SK-N-SH (cell line): ENCODE measurements around the gene MRPS9. TPM values are rescaled to one million over a fixed set of nuclear protein-coding genes. Genes with fewer than 3 reads are reported as not detected.
A peak's percentile ranks its signal among the peaks of the same experiment; 100 is the strongest.

Experiments used
- CTCF ChIA-PET: fragments of 300-600, 350-600 bp; formaldehyde crosslinking; extraction: SDS; loops from one replicate; lab custom pipeline; 2021; lab: Yijun Ruan, JAX
- POLR2A ChIA-PET: fragments of 350-600 bp; sonication (Branson Sonifier 250); formaldehyde crosslinking; extraction: SDS; loops from one replicate; lab custom pipeline; 2020; ENCODE audit warnings: antibody characterized with exemption, inconsistent platforms; lab: Yijun Ruan, JAX
- DNase-seq: peaks from one replicate; pipeline ENCODE4 v3.0.0; 2012
- H2AFZ ChIP-seq: fragments of 200-600 bp; sonication (generic); 2 replicates; pipeline ENCODE4 v1.8.1; 2016; ENCODE audit warnings: antibody characterized with exemption, mild to moderate bottlenecking, low read depth
- H3F3A ChIP-seq: fragments of 200-600 bp; sonication (generic); replicated peaks from 2 replicates; pipeline ENCODE3; 2016; ENCODE audit warnings: antibody characterized with exemption, mild to moderate bottlenecking; ENCODE audit not compliant: insufficient read depth
- H3K27ac ChIP-seq, 2 experiments: fragments of 200-500 bp in 1 of 2; fragments of 200-600 bp in 1 of 2; sonication (Bioruptor generic) in 1 of 2; sonication (generic), shearing (Covaris generic) in 1 of 2; 2 replicates each; pipeline versions ENCODE4 v1.5.1 to v1.6.1; 2014 to 2016; ENCODE audit warnings: low read depth in 2 of 2, inconsistent platforms in 1 of 2, low read length in 1 of 2, mild to moderate bottlenecking in 1 of 2, mixed read lengths in 1 of 2
- H3K27me3 ChIP-seq: fragments of 200-600 bp; sonication (generic), shearing (Covaris generic); 2 replicates; pipeline ENCODE4 v1.6.1; 2016; ENCODE audit warnings: mixed run types; ENCODE audit not compliant: insufficient read depth
- H3K36me3 ChIP-seq, 2 experiments: fragments of 200-500 bp in 1 of 2; fragments of 200-600 bp in 1 of 2; sonication (Bioruptor generic) in 1 of 2; sonication (generic) in 1 of 2; replicated peaks in 1 of 2; 2 replicates each; pipeline versions ENCODE3 to v1.5.1; 2014 to 2016; ENCODE audit warnings: low read length in 1 of 2, mild to moderate bottlenecking in 1 of 2; ENCODE audit not compliant: insufficient read depth in 2 of 2, control insufficient read depth in 1 of 2
- H3K4me1 ChIP-seq, 2 experiments: fragments of 200-500 bp in 1 of 2; fragments of 200-600 bp in 1 of 2; sonication (Bioruptor generic) in 1 of 2; sonication (generic), shearing (Covaris generic) in 1 of 2; 2 replicates each; pipeline versions ENCODE4 v1.5.1 to v1.6.1; 2014 to 2016; ENCODE audit warnings: low read depth in 1 of 2, low read length in 1 of 2, mixed run types in 1 of 2; ENCODE audit not compliant: insufficient read depth in 2 of 2, control insufficient read depth in 1 of 2
- H3K4me2 ChIP-seq: fragments of 200-600 bp; sonication (generic), shearing (Covaris generic); 2 replicates; pipeline ENCODE4 v1.6.1; 2017; ENCODE audit warnings: mixed run types
- H3K4me3 ChIP-seq, 2 experiments: fragments of 200-500 bp in 1 of 2; fragments of 200-600 bp in 1 of 2; sonication (Bioruptor generic) in 1 of 2; sonication (generic), shearing (Covaris generic) in 1 of 2; 2 replicates each; pipeline versions ENCODE4 v1.5.1 to v1.8.1; 2014 to 2016; ENCODE audit warnings: low read depth in 2 of 2, inconsistent platforms in 1 of 2, low read length in 1 of 2, mild to moderate bottlenecking in 1 of 2, mixed read lengths in 1 of 2, moderate library complexity in 1 of 2
- H3K79me2 ChIP-seq: fragments of 200-600 bp; sonication (generic); 2 replicates; pipeline ENCODE4 v1.8.1; 2017; ENCODE audit warnings: mild to moderate bottlenecking; ENCODE audit not compliant: insufficient read depth
- H3K9ac ChIP-seq: fragments of 200-600 bp; sonication (generic); 2 replicates; pipeline ENCODE4 v1.6.1; 2017; ENCODE audit warnings: mixed run types
- H3K9me2 ChIP-seq: fragments of 200-600 bp; sonication (generic); 2 replicates; pipeline ENCODE4 v1.6.1; 2017; ENCODE audit warnings: mixed run types
- H3K9me3 ChIP-seq: fragments of 200-600 bp; sonication (generic); 2 replicates; pipeline ENCODE4 v1.6.1; 2017; ENCODE audit warnings: mixed run types, mild to moderate bottlenecking, moderate library complexity
- H4K20me1 ChIP-seq: fragments of 200-600 bp; sonication (generic); 2 replicates; pipeline ENCODE4 v1.6.1; 2017; ENCODE audit warnings: mild to moderate bottlenecking, mixed run types; ENCODE audit not compliant: insufficient read depth
- CHD2 ChIP-seq: fragments of 150-350 bp; IDR thresholded peaks from 2 replicates; pipeline ENCODE4 v1.6.1; 2018; ENCODE audit warnings: low read length; ENCODE audit not compliant: partially characterized antibody
- FOSL2 ChIP-seq: IDR thresholded peaks from 2 replicates; pipeline ENCODE4 v1.4.0; 2012; ENCODE audit warnings: low read depth, mild to moderate bottlenecking, moderate library complexity, borderline replicate concordance
- GATA2 ChIP-seq: sonication (generic); formaldehyde crosslinking; IDR thresholded peaks from 2 replicates; pipeline ENCODE4 v1.5.0; 2020; ENCODE audit warnings: mild to moderate bottlenecking, missing genetic modification reagents
- JUND ChIP-seq: IDR thresholded peaks from 2 replicates; pipeline ENCODE4 v1.4.0; 2012
- MXI1 ChIP-seq: IDR thresholded peaks from 2 replicates; pipeline ENCODE4 v1.6.1; 2012; ENCODE audit warnings: mild to moderate bottlenecking, low read depth, low read length, improper control_type of control experiment
- NRF1 ChIP-seq: IDR thresholded peaks from 2 replicates; pipeline ENCODE4 v1.6.1; 2012; ENCODE audit warnings: low read depth, mild to moderate bottlenecking, low read length
- POLR2AphosphoS5 ChIP-seq: IDR thresholded peaks from 2 replicates; pipeline ENCODE4 v1.6.1; 2012; ENCODE audit warnings: low read depth, low read length
- RAD21 ChIP-seq: IDR thresholded peaks from 2 replicates; pipeline ENCODE4 v1.6.1; 2012; ENCODE audit warnings: mild to moderate bottlenecking, low read length
- RXRA ChIP-seq: IDR thresholded peaks from 2 replicates; pipeline ENCODE4 v1.4.0; 2012; ENCODE audit warnings: low read depth, mild to moderate bottlenecking, borderline replicate concordance
- TAF1 ChIP-seq: IDR thresholded peaks from 2 replicates; pipeline ENCODE4 v1.6.1; 2012; ENCODE audit warnings: low read depth, mild to moderate bottlenecking, low read length, moderate library complexity, borderline replicate concordance
- USF2 ChIP-seq: fragments of 150-350 bp; IDR thresholded peaks from 2 replicates; pipeline ENCODE4 v1.6.1; 2017; ENCODE audit warnings: antibody characterized with exemption, low read length, low read depth, borderline replicate concordance
- YY1 ChIP-seq: IDR thresholded peaks from 2 replicates; pipeline ENCODE4 v1.4.0; 2012; ENCODE audit warnings: low read depth, mild to moderate bottlenecking
- WGBS: methylation state at CpG from one replicate; pipeline ENCODE4 v1.1.6; 2017; ENCODE audit warnings: low lambda C conversion rate; 5-methylcytosine and 5-hydroxymethylcytosine counted together
- polyA plus RNA-seq, 3 experiments: library from polyadenylated mRNA; depleted of rRNA; stranded (reverse); fragments of >200 nt; gene quantifications; 2 replicates each; pipeline ENCODE4 v1.2.3, GENCODE V29; 2012
- TF ChIP-seq, protein P1 (sequence below): IDR thresholded peaks from 2 replicates; pipeline ENCODE4; 2012
- TF ChIP-seq, protein P2 (sequence below): IDR thresholded peaks from 2 replicates; pipeline ENCODE4 v1.6.1; 2012; ENCODE audit warnings: mild to moderate bottlenecking, low read depth, low read length, moderate library complexity

Gene MRPS9
- polyA plus RNA-seq (2012; rRNA removed), result 27.9 and 31.8 TPM in 2 replicates
- 28.1 and 33.0 TPM in 2 replicates for polyA plus RNA-seq (2012; cell fraction: cytosol; rRNA removed)
- polyA plus RNA-seq (2012; cell fraction: nucleus; rRNA removed), result 47.6 and 70.0 TPM in 2 replicates

DNA sequence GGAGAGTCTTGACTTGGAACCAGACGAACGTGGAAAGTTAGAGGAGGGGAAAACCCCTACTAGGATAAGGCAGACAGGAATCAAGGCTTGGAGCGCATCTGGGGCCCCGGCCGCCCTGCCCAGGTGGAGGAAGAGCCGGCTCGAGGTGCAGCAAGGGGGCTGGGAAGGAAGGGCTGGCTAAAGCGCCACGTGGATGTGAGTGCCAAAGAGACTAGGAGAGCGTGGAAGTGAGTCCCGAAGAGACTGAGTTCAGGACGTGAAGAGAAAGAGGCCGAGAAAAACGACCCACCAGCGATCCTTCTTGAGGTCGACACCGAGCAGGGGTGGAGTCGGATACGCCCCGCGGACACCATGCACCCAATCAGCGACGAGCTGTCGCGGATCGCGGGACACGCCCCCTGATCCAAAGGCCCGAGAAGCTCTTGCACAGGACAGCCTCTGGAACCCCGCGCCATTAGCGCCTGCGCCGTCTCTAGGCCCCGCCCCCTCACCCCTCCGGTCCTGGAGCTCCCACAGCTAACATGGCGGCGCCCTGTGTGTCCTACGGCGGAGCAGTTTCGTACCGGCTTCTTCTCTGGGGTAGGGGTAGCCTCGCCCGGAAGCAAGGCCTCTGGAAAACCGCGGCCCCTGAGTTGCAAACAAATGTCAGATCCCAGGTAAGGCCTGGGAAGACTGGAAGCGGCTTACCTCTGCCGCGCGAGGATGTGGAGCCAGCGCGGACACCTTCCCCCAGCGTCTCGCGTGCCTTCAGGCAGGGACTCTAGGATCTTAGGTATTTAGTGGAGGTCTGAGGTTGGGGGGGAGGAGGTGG is at the start of gene MRPS9:
MRPS9 (plus strand) TSS at position 498 of the 811 bp plus-strand sequence; CDS start at position 522, 24 bp downstream.
- TF ChIP-seq TAF1 (peak; percentile 92), RXRA (no peak), POLR2AphosphoS5 (peak; percentile 78), NRF1 (peak; percentile 66), FOSL2 (no peak), CHD2 (peak; percentile 66), GATA2 (no peak), MXI1 (peak; percentile 68; the same call in 1 of the 2 replicates), RAD21 (no peak), USF2 (no peak), JUND (no peak), YY1 (peak; percentile 98)
- TF ChIP-seq, protein P1, sequence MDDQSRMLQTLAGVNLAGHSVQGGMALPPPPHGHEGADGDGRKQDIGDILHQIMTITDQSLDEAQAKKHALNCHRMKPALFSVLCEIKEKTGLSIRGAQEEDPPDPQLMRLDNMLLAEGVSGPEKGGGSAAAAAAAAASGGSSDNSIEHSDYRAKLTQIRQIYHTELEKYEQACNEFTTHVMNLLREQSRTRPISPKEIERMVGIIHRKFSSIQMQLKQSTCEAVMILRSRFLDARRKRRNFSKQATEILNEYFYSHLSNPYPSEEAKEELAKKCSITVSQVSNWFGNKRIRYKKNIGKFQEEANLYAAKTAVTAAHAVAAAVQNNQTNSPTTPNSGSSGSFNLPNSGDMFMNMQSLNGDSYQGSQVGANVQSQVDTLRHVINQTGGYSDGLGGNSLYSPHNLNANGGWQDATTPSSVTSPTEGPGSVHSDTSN, result no peak
- TF ChIP-seq, protein P2, sequence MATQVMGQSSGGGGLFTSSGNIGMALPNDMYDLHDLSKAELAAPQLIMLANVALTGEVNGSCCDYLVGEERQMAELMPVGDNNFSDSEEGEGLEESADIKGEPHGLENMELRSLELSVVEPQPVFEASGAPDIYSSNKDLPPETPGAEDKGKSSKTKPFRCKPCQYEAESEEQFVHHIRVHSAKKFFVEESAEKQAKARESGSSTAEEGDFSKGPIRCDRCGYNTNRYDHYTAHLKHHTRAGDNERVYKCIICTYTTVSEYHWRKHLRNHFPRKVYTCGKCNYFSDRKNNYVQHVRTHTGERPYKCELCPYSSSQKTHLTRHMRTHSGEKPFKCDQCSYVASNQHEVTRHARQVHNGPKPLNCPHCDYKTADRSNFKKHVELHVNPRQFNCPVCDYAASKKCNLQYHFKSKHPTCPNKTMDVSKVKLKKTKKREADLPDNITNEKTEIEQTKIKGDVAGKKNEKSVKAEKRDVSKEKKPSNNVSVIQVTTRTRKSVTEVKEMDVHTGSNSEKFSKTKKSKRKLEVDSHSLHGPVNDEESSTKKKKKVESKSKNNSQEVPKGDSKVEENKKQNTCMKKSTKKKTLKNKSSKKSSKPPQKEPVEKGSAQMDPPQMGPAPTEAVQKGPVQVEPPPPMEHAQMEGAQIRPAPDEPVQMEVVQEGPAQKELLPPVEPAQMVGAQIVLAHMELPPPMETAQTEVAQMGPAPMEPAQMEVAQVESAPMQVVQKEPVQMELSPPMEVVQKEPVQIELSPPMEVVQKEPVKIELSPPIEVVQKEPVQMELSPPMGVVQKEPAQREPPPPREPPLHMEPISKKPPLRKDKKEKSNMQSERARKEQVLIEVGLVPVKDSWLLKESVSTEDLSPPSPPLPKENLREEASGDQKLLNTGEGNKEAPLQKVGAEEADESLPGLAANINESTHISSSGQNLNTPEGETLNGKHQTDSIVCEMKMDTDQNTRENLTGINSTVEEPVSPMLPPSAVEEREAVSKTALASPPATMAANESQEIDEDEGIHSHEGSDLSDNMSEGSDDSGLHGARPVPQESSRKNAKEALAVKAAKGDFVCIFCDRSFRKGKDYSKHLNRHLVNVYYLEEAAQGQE, result no peak
- CTCF ChIA-PET, result no interaction called here
- 4% methylated on average over 25 of the region's 55 CpGs for WGBS

More for the DNA sequence above, at the start of gene MRPS9:
- Histone ChIP-seq H3K9ac (peak within 1 kb of the TSS; percentile 90), H3K36me3 (peaks cover 0 to 5% of the 10 kb centered on the region in 2 experiments), H3K27ac (peak within 1 kb of the TSS; percentile 46 to 83; a peak in 3 of 4 replicates), H3K4me1 (peaks cover 0 to 10% of the 10 kb centered on the region in 2 experiments; a peak in 2 of 4 replicates), H4K20me1 (no peaks in the 10 kb centered on the region), H3F3A (no peaks in the 10 kb centered on the region), H3K4me3 (peak within 1 kb of the TSS; percentile 87 to 97), H3K9me3 (no peaks in the 10 kb centered on the region), H3K9me2 (no peaks in the 10 kb centered on the region; the same call in 1 of the 2 replicates), H2AFZ (peak within 1 kb of the TSS; percentile 96), H3K79me2 (peaks cover 33% of the 10 kb centered on the region), H3K27me3 (no peaks in the 10 kb centered on the region), H3K4me2 (peak within 1 kb of the TSS; percentile 84)
- DNase-seq, result peak; percentile 95
- POLR2A ChIA-PET, result interaction anchor here (0.7 to 1.1 kb wide), 3 partner anchors 13 to 658 kb away, joined by 3 read pairs; no protein-coding TSS in a partner anchor
